Thyroid gland (tissue), 4 donors: ENCODE results near the gene PYDC2. TPM values are rescaled to one million over a fixed set of nuclear protein-coding genes. Genes with fewer than 3 reads are reported as not detected.

ENCODE experiments used
- DNase-seq, 2 donors: peaks; one replicate each; pipeline ENCODE4 v3.0.0-alpha.2; 2019
- H3K27ac ChIP-seq, 3 donors: fragments of 200-600 bp; sonication (generic); 1 replicate in 2 of 3; 2 replicates in 1 of 3; pipeline ENCODE4 v1.5.1; 2016 to 2019; ENCODE audit warnings: mild to moderate bottlenecking in 1 of 3, moderate library complexity in 1 of 3
- H3K27me3 ChIP-seq: fragments of 200-600 bp; sonication (generic); one replicate; pipeline ENCODE4 v1.5.1; 2019
- H3K36me3 ChIP-seq, 2 donors: fragments of 200-600 bp; sonication (generic); one replicate each; pipeline ENCODE4 v1.5.1; 2016 to 2019
- H3K4me1 ChIP-seq, 2 donors: fragments of 200-600 bp; sonication (generic); one replicate each; pipeline ENCODE4 v1.5.1; 2017 to 2019
- H3K4me3 ChIP-seq, 3 donors: fragments of 200-600 bp; sonication (generic); replicated peaks in 1 of 3; 1 replicate in 2 of 3; 2 replicates in 1 of 3; pipeline ENCODE4 v1.5.1; 2016; ENCODE audit warnings: mild to moderate bottlenecking in 1 of 3
- H3K9me3 ChIP-seq: fragments of 200-600 bp; sonication (generic); one replicate; pipeline ENCODE4 v1.5.1; 2017
- CTCF ChIP-seq, 6 experiments: fragments of 200-600 bp in 3 of 6; fragments of 450-650 bp in 3 of 6; sonication (generic) in 3 of 6; IDR thresholded peaks; one replicate each; pipeline ENCODE4 v1.5.1; 2016 to 2019; ENCODE audit warnings: antibody characterized with exemption in 6 of 6, mild to moderate bottlenecking in 2 of 6, inconsistent platforms in 1 of 6, moderate library complexity in 1 of 6
- POLR2A ChIP-seq, 2 donors: fragments of 450-650 bp; IDR thresholded peaks; one replicate each; pipeline ENCODE4 v1.6.1; 2017; ENCODE audit warnings: antibody characterized with exemption in 2 of 2, mild to moderate bottlenecking in 2 of 2, moderate library complexity in 1 of 2
- WGBS, 2 donors: methylation state at CpG; one replicate each; pipeline ENCODE4 v1.1.5; 2017; 5-methylcytosine and 5-hydroxymethylcytosine counted together
- intact Hi-C: fragments of 100-400 bp; cut with DNase I; formaldehyde crosslinking; loops from one replicate; pipeline ENCODE4 v1.15.1; 2023
- small RNA-seq: library from RNA; depleted of rRNA; stranded (forward); fragments of <200 nt; gene quantifications from one replicate; pipeline ENCODE3, GENCODE V24; 2016
- total RNA-seq, 4 donors: library from RNA; depleted of rRNA; stranded (reverse); fragments of >200 nt; gene quantifications; one replicate each; pipeline ENCODE4 v1.2.3, GENCODE V29; 2016

The PYDC2 gene
- total RNA-seq, 4 donors from 2014 or later, result not detected

DNA sequence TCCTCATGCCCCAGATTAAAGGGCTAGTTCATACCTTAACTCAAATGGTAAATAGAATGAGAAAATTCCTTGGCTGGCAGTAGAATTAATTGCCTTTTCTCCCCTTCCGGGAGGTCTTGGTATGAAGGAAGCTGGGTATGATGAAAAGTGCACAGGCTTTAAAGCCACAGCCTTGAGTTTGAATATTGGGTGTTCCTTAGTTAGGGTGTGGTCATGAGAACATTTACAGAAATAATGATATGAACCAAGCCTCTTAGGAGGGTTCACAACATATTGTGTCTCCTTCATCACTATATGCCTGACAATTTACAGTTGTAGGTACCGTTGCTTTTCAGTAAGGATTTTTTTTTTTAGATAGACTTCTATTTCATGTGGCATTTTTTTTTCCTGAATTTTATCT is 48.1 kb downstream of the PYDC2 start:
- Histone ChIP-seq H3K9me3 (no peaks in the 10 kb centered on the region), H3K27ac (no peak overlapping the region), H3K4me1 (no peaks in the 10 kb centered on the region), H3K36me3 (no peaks in the 10 kb centered on the region), H3K27me3 (no peaks in the 10 kb centered on the region), H3K4me3 (no peak overlapping the region)
- no peak for TF ChIP-seq CTCF (IDR thresholded peaks at IDR 0.05)
- TF ChIP-seq POLR2A (IDR thresholded peaks at IDR 0.05), result no peak
- DNase-seq, result no peak
- intact Hi-C loops, result no loop called here
- WGBS, 2 donors, result 82 to 92% methylated on average over 2 of the region's 2 CpGs

Small RNA genes lying within 50 kb of the gene (small RNA-seq; reads per million reads assigned to genes)
- not detected for gene PYDC2

Other genes starting within 250 kb of the PYDC2 start
- gene CCDC50, start 131.8 kb upstream of the PYDC2 start, total RNA-seq, result 100 to 1,000 TPM in 1 of 4 donors, 10 to 100 TPM in 3; 63.3 to 104 (median 91.1) TPM
- 1 to 10 TPM in 2 of 4 donors, under 1 TPM in 1, not detected in 1; 0.27 to 2.0 (median 1.4) TPM for gene UTS2B, start 130.6 kb upstream of the PYDC2 start, total RNA-seq